GM12801 (cell line): ENCODE results near the gene NUMB.

ENCODE experiments used
- CTCF ChIP-seq: IDR thresholded peaks from one replicate; pipeline ENCODE4 v1.5.1; 2011; ENCODE audit warnings: control low read depth; ENCODE audit not compliant: insufficient read length; ENCODE audit errors: extremely low read depth

The NUMB gene

GRCh38 chr14:73369428-73369827, 88.9 kb downstream of the NUMB start:
- no peak for TF ChIP-seq CTCF

GRCh38 chr14:73368616-73369015, 89.7 kb downstream of the NUMB start:
- TF ChIP-seq CTCF: no peak

- TF ChIP-seq CTCF: no peak
Observed at GRCh38 chr14:73365727-73366126, 92.6 kb downstream of the NUMB start.

GRCh38 chr14:73364559-73364958, 93.8 kb downstream of the NUMB start:
- no peak for TF ChIP-seq CTCF

- TF ChIP-seq CTCF: no peak
Observed at GRCh38 chr14:73359445-73359844, 98.9 kb downstream of the NUMB start.

GRCh38 chr14:73358187-73358586, 100.2 kb downstream of the NUMB start:
- TF ChIP-seq CTCF: no peak

- TF ChIP-seq CTCF: no peak
Observed at GRCh38 chr14:73344319-73344718, 114.0 kb downstream of the NUMB start.

GRCh38 chr14:73342670-73343069, 115.7 kb downstream of the NUMB start:
- TF ChIP-seq CTCF: no peak
